Endothelial cell of hepatic sinusoid (primary cell): ENCODE data around the gene TNFAIP6.
"Not testable (repeated sequence)": the region's sequence is repeated elsewhere in the genome, so short reads cannot be mapped to it uniquely, and the experiment has no call there.

ENCODE experiments used
- in situ Hi-C: cut with HindIII; loops from 2 replicates; pipeline ENCODE4 v1.10.0; 2017; ENCODE audit warnings: low sequenced_read_pairs

The TNFAIP6 gene, protein sequence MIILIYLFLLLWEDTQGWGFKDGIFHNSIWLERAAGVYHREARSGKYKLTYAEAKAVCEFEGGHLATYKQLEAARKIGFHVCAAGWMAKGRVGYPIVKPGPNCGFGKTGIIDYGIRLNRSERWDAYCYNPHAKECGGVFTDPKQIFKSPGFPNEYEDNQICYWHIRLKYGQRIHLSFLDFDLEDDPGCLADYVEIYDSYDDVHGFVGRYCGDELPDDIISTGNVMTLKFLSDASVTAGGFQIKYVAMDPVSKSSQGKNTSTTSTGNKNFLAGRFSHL

DNA sequence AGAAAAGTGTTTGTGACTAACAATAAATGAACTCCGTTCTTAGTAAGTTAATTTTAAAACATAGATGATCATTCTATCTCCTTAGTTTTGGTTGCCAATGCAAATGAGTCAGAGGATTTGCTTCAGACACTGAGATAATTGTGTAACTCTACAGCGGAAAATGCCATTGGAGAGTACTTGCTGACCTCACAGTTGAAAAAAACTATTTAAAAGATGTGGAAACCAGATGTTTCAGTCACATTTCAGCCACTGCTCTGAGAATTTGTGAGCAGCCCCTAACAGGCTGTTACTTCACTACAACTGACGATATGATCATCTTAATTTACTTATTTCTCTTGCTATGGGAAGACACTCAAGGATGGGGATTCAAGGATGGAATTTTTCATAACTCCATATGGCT, at the start of gene TNFAIP6:
Gene TNFAIP6 (plus strand): TSS at position 234 of the 400 bp plus-strand sequence. CDS start 75 bp downstream, at position 309.
- in situ Hi-C loops = no loop called here

DNA sequence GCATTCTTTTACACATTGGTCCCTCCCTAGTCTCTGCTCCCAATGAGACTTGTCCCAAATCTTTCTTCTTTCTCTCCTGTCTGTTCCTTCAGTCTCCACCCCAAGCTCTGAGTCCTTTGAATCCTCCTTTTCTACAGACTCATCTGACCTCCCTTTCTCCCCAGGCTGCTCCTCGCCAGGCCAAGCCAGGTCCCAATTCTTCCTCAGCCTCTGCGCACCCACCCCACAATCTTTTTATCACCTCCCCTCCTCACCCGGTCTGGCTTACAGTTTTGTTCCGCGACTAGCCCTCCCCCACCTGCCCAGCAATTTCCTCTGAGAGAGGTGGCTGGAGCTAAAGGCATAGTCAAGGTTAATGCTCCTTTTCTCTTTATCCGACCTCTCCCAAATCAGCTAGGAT, 47.1 kb upstream of the TNFAIP6 start:
- in situ Hi-C loops = not testable (repeated sequence)

DNA sequence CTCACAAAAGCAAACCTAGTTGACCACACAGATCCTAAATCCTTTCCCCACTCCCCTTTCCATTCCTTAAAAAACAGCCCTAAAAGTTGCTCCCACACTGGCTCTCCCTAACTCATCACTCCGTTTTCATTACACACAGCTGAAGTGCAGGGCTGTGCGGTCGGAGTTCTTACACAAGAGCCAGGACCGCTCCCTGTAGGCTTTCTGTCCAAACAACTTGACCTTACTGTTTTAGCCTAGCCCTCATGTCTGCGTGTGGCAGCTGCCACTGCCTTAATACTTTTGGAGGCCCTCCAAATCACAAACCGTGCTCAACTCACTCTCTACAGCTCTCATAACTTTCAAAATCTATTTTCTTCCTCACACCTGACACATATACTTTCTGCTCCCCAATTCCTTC, 45.0 kb upstream of the TNFAIP6 start:
- in situ Hi-C loops = not testable (repeated sequence)

DNA sequence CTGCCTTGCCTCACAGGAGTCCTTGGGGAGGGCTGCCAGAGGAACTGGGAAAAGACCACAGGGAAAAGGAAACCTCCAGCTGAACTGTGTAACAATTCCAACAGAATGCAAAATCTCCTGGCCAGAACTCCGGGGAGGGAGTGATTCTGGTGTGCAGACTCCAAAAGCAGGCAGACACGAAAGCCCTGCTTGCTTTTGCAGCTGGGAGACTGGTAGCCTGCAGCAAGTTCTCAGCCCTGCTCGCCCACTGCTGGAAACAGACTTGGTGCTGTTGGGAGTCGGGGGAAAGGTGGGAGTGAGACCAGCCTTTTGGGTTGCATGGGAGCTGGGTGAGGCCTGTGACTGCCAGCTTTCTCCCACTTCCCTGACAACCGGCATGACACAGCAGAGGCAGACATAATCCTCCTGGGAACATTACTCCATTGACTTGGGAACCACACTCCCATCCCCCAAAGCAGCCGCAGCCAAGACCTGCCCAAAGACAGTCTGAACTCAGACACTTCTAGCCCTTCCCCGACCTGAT, 42.0 kb upstream of the TNFAIP6 start:
- in situ Hi-C loops = no loop called here

DNA sequence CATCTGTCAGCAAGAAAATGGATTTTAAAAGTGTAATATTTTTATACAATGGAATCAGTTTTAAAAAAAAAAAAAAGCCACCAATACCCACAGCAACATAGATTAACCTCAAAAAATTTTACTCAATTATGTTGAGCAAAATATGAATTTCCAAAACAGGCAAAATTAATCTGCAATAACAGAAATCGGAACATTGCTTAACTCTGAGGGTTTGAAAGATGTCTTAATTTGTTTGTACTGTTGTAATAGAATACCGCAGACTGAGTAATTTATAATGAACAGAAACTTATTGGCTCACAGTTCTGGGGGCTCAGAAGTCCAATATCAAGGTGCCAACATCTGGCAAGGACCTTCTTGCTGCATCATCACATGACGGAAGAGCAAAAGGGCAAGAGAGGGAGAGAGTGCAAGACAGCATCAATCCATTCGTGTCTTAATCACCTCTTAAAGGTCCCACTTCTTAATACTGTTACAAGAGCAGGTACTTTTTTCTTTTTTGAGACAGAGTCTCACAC, 31.8 kb upstream of the TNFAIP6 start:
- in situ Hi-C loops = no loop called here

DNA sequence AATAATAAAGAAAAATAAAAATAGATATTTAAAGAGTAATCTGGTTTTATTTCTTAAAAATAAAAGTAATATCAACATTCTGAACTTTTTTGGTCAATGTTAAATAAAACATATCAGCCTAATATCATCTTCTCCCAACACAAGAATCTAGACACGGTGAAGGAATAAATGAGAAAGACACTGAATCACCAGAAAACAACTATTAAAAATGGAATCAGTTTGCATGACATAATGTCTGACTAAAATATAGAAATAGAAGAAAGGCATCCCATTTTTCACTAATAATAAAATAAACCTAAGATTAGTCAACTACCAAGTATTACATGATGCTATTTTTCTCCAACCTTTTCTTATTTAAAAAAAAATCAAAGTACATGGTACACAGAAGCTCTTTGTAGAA, 30.8 kb upstream of the TNFAIP6 start:
- in situ Hi-C loops = no loop called here

DNA sequence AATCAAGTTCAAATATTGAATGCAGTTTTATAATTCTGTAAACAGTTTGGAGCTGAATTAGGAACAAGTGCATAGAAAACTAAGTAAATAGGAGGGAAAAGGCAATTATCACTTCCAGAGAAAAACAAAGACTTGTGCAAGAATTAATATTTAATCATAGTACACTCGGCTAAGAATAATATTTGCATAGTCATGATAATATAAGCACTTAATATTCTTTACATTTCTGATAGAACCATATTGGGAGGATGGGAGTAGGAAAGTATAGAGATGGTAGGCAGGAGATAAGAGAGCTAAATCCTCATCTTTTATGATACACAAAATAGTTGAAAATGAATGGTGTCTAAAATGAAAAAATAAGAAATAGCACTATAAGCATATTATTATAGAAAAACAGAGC, 27.4 kb upstream of the TNFAIP6 start:
- in situ Hi-C loops = no loop called here

DNA sequence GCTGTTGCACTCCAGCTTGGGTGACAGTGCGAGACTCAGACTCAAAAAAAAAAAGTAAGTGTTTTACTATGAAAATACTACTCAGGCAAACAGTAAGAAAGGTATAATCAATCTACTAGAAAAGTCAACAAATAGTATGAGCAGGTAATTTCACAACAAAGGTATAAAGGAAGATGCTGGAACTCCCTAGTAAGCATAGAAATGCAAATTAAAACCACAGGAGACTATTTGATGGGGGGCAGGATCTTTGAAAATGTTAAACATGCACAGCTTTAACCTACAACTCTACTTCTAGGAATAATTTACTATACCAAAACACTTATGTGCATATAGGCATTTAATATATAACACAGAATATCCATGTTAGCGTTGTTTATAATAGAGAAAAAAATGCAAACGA, 24.3 kb upstream of the TNFAIP6 start:
- in situ Hi-C loops = no loop called here

DNA sequence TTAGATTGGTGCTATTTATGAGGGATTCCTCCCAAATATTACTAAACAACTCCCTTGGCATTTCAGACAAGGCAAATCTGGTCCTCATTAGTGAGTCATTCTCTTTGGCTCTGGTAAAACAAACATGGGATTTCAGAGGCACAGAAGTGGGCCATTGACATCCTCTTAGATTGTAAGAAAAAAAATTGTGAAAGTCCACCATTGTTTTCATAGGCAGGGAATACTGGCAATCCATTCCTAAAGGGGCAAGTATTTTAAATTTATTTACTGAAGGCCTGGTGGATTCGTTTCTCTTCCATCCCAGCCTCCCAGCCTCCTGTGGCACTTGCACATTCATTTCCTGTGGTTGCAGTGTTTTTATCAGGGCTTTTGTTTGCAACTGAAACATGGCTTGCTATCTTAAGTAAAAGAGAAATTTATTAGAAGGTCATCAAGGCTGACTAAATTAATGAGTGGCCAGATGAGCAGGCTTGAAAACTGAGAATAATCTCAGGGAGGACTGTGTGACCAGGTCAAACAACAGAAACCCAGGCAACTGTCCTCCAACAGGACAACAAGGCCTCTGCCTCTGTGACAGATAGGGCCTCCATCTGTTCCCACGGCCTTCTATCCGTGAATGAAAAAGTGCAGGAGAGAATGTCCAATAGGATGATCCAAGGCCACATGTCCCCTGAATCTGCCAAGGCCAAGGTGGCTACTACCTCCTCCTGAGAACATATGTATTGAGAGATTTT, 23.1 kb upstream of the TNFAIP6 start:
- in situ Hi-C loops = no loop called here

DNA sequence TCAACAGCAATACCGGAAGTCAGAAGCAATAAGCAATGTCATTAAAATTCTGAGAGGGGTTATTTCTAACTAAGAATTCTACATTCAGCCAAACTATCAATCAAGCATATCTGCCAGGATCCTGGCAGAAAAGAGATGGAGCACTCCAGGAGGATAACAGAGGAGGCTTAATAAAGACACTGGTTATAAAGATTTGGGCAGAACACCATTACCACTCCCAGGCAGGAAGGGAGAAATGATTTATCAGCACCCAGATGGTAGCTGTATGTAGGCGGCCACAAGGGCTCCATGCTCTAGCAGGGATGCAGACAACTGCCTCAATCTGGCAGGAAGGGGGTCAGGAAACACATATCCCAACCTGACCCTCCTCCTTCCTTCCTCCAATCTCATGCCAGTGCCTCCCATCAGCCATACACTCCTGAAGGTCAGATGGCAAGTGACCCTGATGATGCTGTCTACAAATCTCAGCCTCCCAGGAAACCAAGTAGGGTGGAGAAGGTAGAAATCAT, 20.5 kb upstream of the TNFAIP6 start:
- in situ Hi-C loops = no loop called here

DNA sequence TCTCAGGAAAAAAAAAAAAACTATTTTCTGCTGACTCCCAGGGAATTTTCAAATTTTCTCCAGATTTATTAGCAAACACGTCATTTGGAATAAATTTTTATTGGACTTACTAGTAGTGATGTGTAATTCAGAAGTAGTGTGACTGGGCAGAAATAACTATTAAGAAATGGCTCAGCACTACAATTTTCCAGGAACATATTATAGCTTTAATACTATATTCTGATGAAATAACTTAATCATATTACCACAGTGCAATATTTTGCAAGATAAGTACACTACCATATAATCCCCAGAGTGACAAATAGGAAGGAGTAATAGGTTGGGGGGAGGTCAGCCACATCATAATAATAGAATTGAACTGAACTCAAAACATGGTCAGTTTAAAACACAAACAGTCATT, 19.7 kb upstream of the TNFAIP6 start:
- in situ Hi-C loops = no loop called here

DNA sequence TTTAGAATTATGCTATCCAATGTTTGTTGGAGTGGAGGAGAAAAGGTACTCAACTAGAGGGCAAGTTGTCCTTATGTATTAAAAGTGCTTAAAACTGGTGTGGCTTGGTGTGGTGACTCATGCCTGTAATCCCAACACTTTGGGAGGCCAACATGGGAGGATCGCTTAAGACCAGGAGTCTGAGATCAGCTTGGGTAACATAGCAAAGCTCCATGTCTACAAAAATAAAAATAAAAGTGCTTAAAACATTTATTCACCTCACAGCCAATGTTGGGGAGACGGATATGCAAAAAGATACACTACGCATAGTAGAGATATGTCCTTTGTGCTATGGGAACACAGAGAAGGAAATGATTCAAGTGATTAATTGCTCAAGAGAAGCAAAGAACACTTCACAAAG, 19.3 kb upstream of the TNFAIP6 start:
- in situ Hi-C loops = no loop called here

DNA sequence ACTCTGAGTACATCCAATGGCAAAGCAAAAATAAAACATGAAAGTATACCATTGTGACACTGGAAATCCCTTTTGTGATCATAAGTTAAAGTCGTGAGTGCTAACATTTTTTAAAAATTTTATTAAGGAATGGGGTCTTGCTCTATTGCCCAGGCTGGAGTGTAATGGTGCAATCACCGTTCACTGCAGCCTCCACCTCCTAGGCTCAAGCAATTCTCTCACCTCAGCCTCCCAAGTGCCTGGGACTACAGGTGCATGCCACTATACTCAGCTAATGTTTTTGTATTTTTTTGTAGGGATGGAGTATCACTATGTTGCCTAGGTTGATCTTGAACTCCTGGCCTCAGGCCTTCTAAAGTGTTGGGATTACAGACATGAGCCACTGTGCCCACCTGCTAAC, 14.3 kb upstream of the TNFAIP6 start:
- in situ Hi-C loops = no loop called here

DNA sequence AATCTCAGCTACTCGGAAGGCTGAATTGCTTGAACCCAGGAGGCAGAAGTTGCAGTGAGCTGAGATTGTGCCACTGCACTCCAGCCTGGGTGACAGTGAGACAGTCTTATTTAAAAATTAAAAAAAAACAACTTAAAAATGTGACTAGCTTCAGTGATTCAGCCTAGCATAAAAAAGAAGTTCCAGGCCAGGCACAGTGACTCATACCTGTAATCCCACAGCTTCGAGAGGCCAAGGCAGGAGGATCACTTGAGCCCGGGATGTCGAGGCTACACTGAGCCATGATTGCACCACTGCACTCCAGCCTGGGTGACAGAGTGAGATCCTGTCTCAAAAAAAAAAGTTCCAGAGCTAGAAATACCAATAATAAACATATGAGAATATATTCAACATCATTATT, 13.2 kb upstream of the TNFAIP6 start:
- in situ Hi-C loops = not testable (repeated sequence)

DNA sequence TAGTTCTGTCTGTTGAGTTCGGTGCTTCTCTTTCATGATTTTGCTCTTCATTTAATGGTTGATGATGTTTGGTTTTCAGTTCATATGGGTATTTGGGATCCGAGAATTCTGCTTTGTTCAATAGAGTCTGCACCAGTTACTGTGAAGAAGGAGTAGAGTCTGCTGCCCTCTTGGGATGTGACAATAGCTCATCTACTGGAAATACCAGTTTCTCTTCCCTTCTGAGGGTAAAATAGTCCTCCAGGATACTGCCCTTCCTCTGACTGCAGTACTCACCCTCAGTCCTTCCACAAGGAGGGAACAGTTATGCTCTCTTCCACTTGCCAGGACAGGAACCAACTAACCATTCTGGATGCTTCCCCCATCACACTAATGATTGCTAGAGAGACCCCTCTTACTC, 12.5 kb upstream of the TNFAIP6 start:
- in situ Hi-C loops = loop anchor here (5.0 kb wide), 1 partner anchor 48 kb away; no protein-coding TSS in a partner anchor

DNA sequence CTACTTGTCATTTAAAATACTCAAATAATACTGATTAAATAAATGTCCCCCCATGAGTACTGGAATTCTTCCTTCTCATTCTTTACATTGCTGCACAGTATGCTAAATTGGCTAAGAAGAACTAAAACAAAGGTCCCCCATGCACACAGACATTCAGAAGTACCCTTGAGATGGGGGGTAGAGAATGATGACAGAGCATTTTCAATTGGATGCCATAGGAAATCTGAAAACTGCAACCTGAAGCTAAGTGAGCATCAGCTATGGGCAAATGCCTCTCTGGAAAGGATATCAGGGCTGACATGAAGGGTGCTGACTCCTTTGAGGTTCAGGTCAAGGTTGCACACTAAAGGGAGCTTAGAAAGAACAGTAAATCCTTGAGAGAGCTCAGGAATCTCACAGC, 10.1 kb upstream of the TNFAIP6 start:
- in situ Hi-C loops = loop anchor here (5.0 kb wide), 1 partner anchor 50 kb away; no protein-coding TSS in a partner anchor

DNA sequence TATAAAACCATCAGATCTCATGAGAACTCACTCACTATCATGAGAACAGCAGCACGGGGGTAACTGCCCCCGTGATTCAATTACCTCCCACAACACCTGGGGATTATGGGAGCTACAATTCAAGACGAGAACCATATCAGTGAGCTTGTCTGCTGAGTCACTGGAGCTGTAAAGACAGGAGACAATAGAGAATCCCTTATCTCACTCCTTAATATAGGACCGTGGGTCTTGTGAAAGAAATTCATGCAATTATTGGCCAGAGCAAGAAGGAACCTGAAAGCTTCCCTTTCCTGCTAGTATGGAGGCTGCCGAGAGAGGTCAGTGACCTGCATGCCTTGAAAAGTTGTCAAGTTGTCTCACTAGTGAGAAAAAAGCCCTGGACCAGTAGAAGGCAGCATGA, 9.5 kb upstream of the TNFAIP6 start:
- in situ Hi-C loops = loop anchor here (5.0 kb wide), 1 partner anchor 51 kb away; no protein-coding TSS in a partner anchor

DNA sequence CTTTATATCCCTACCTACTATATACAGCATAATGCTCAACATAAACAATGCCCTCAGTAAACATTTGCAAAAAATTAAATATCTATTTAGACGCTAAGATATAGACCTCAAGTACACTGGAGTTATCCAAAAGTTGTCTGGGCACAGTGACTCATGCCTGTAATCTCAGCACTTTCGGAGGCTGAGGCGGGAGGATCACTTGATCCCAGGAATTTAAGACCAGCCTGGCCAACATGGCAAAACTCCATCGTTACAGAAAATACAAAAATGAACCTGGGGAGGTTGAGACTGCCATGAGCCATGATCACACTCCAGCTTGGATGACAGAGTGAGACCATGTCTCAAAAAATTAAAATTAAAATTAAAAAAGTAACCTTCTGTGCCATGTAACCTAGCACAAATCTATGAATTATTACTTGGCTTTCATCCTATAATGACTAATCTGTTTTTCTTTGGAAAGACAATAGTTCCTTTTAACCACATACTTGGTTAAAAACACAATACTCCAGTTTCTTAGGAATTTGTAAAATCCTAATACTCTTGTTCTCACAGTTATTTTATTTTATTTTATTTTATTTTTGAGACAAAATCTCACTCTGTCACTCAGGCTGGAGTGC, 6.7 kb upstream of the TNFAIP6 start:
- in situ Hi-C loops = loop anchor here (5.0 kb wide), 1 partner anchor 72 kb away; no protein-coding TSS in a partner anchor

DNA sequence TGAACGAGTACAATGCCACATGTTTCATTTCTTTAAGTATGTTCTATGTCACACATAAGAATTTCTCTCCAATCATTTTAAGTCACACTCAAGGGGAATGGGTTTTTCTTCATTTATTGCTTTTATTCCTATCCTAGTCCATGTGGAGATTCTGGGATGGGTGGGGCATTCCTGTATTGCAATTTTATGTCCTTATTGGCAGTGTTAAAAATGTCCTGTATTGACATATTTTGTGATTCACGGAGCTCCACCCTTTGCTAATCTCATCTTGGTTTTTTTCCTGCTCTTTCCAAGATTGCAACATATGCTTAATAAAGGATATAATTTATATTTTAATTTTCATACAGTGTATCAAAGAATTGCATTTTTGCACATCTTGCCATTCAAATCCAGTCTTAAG, 3.4 kb upstream of the TNFAIP6 start:
- in situ Hi-C loops = loop anchor here (5.0 kb wide), 1 partner anchor 68 kb away; no protein-coding TSS in a partner anchor

DNA sequence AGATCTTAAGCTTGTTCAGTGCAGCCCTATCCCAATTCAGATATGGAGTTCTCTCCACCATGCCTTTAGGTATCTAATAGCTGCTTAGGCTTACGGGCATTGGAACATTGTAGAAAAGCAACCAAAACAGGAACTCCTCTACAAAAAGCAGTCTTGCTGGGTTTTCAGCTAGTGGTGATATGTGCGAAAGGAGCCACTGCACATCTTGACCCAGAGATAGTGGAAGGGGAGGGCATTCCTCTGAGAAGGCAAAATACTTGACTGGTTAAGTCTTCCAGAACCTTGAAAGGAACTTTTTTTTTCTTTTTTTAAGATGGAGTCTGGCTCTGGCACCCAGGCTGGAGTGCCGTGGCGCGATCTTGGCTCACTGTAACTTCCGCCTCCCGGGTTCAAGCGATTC, 2.6 kb upstream of the TNFAIP6 start:
- in situ Hi-C loops = loop anchor here (5.0 kb wide), 1 partner anchor 67 kb away; no protein-coding TSS in a partner anchor
